Erythroblast (primary cell): ENCODE measurements around the gene MUCL3.
"Not testable (repeated sequence)": the region's sequence is repeated elsewhere in the genome, so short reads cannot be mapped to it uniquely, and the experiment has no call there.

ENCODE experiments used
- GATA1 ChIP-seq: IDR thresholded peaks from 2 replicates; pipeline ENCODE4 v1.6.1; 2011; ENCODE audit warnings: low read depth, mild to moderate bottlenecking, control low read depth, low read length, moderate library complexity
- POLR2A ChIP-seq: IDR thresholded peaks from 2 replicates; pipeline ENCODE4 v1.6.1; 2011; ENCODE audit warnings: mild to moderate bottlenecking, low read length

GRCh38 chr6:31000067-31000860 is 59.5 kb downstream of the MUCL3 start:
- not testable (repeated sequence) for TF ChIP-seq POLR2A, GATA1
